Measurements from ENCODE around the gene NUP210.

The NUP210 gene

GRCh38 chr3:13288732-13289718, 131.1 kb downstream of the NUP210 start:
- TF ChIP-seq FOXP2 (optimal IDR thresholded peaks at IDR 0.05; ENCODE audit: borderline replicate concordance, extremely low read depth, extremely low read length, insufficient read depth), result no peak
- no peak for TF ChIP-seq SIN3A (IDR thresholded peaks at IDR 0.05; ENCODE audit: borderline replicate concordance, insufficient read depth, low read length)
- TF ChIP-seq, protein P1, sequence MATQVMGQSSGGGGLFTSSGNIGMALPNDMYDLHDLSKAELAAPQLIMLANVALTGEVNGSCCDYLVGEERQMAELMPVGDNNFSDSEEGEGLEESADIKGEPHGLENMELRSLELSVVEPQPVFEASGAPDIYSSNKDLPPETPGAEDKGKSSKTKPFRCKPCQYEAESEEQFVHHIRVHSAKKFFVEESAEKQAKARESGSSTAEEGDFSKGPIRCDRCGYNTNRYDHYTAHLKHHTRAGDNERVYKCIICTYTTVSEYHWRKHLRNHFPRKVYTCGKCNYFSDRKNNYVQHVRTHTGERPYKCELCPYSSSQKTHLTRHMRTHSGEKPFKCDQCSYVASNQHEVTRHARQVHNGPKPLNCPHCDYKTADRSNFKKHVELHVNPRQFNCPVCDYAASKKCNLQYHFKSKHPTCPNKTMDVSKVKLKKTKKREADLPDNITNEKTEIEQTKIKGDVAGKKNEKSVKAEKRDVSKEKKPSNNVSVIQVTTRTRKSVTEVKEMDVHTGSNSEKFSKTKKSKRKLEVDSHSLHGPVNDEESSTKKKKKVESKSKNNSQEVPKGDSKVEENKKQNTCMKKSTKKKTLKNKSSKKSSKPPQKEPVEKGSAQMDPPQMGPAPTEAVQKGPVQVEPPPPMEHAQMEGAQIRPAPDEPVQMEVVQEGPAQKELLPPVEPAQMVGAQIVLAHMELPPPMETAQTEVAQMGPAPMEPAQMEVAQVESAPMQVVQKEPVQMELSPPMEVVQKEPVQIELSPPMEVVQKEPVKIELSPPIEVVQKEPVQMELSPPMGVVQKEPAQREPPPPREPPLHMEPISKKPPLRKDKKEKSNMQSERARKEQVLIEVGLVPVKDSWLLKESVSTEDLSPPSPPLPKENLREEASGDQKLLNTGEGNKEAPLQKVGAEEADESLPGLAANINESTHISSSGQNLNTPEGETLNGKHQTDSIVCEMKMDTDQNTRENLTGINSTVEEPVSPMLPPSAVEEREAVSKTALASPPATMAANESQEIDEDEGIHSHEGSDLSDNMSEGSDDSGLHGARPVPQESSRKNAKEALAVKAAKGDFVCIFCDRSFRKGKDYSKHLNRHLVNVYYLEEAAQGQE (IDR thresholded peaks at IDR 0.05; ENCODE audit: insufficient read depth in 1 of 2, low read depth in 2 of 2, low read length in 2 of 2), result no peak
- TF ChIP-seq POLR2AphosphoS5 (IDR thresholded peaks at IDR 0.05; ENCODE audit: low read depth, low read length), result no peak
- no peak for TF ChIP-seq TAF1 (IDR thresholded peaks at IDR 0.05; ENCODE audit: borderline replicate concordance, insufficient read depth, low read length)

GRCh38 chr3:13287833-13288232, 132.3 kb downstream of the NUP210 start:
- TF ChIP-seq TAF1 (IDR thresholded peaks at IDR 0.05; ENCODE audit: borderline replicate concordance, insufficient read depth, low read length) (no peak), SIN3A (IDR thresholded peaks at IDR 0.05; ENCODE audit: borderline replicate concordance, insufficient read depth, low read length) (no peak), FOXP2 (optimal IDR thresholded peaks at IDR 0.05; ENCODE audit: borderline replicate concordance, extremely low read depth, extremely low read length, insufficient read depth) (no peak), POLR2AphosphoS5 (IDR thresholded peaks at IDR 0.05; ENCODE audit: low read depth, low read length) (no peak)
- TF ChIP-seq, protein P1 (IDR thresholded peaks at IDR 0.05; ENCODE audit: insufficient read depth in 1 of 2, low read depth in 2 of 2, low read length in 2 of 2), result no peak

GRCh38 chr3:13286873-13287272, 133.2 kb downstream of the NUP210 start:
- TF ChIP-seq, protein P1 (IDR thresholded peaks at IDR 0.05; ENCODE audit: insufficient read depth in 1 of 2, low read depth in 2 of 2, low read length in 2 of 2), result no peak
- TF ChIP-seq FOXP2 (optimal IDR thresholded peaks at IDR 0.05; ENCODE audit: borderline replicate concordance, extremely low read depth, extremely low read length, insufficient read depth) (no peak), POLR2AphosphoS5 (IDR thresholded peaks at IDR 0.05; ENCODE audit: low read depth, low read length) (no peak), SIN3A (IDR thresholded peaks at IDR 0.05; ENCODE audit: borderline replicate concordance, insufficient read depth, low read length) (no peak), TAF1 (IDR thresholded peaks at IDR 0.05; ENCODE audit: borderline replicate concordance, insufficient read depth, low read length) (no peak)

GRCh38 chr3:13285007-13285567, 135.0 kb downstream of the NUP210 start:
- TF ChIP-seq, protein P1 (IDR thresholded peaks at IDR 0.05; ENCODE audit: insufficient read depth in 1 of 2, low read depth in 2 of 2, low read length in 2 of 2), result no peak
- TF ChIP-seq TAF1 (IDR thresholded peaks at IDR 0.05; ENCODE audit: borderline replicate concordance, insufficient read depth, low read length) (no peak), POLR2AphosphoS5 (IDR thresholded peaks at IDR 0.05; ENCODE audit: low read depth, low read length) (no peak), FOXP2 (optimal IDR thresholded peaks at IDR 0.05; ENCODE audit: borderline replicate concordance, extremely low read depth, extremely low read length, insufficient read depth) (no peak)

Measured in PFSK-1 (cell line).